T follicular helper cell (primary cell): Measurements from ENCODE around the gene BMERB1.
"Not testable (repeated sequence)": the region's sequence is repeated elsewhere in the genome, so short reads cannot be mapped to it uniquely, and the experiment has no call there.

ENCODE experiments used
- DNase-seq: peaks from one replicate; pipeline ENCODE4 v3.0.0-alpha.2; 2020; ENCODE audit warnings: low read depth

BMERB1 gene

GRCh38 chr16:15559176-15559575, 124.8 kb downstream of the BMERB1 start:
- DNase-seq, result no peak

- DNase-seq, result no peak
Observed at GRCh38 chr16:15564604-15565339, 130.4 kb downstream of the BMERB1 start.

- DNase-seq, result no peak
Observed at GRCh38 chr16:15566095-15566494, 131.7 kb downstream of the BMERB1 start.

GRCh38 chr16:15567823-15568222, 133.4 kb downstream of the BMERB1 start:
- no peak for DNase-seq

- not testable (repeated sequence) for DNase-seq
Observed at GRCh38 chr16:15570666-15571065, 136.3 kb downstream of the BMERB1 start.

GRCh38 chr16:15571557-15571956, 137.2 kb downstream of the BMERB1 start:
- no peak for DNase-seq

GRCh38 chr16:15572329-15573001, 138.1 kb downstream of the BMERB1 start:
- DNase-seq, result no peak

- no peak for DNase-seq
Observed at GRCh38 chr16:15573274-15573895, 139.0 kb downstream of the BMERB1 start.

GRCh38 chr16:15573896-15574613, 139.7 kb downstream of the BMERB1 start:
- not testable (repeated sequence) for DNase-seq

- no peak for DNase-seq
Observed at GRCh38 chr16:15574614-15574948, 140.2 kb downstream of the BMERB1 start.

GRCh38 chr16:15575293-15576049, 141.1 kb downstream of the BMERB1 start:
- no peak for DNase-seq

GRCh38 chr16:15576960-15577958, 142.9 kb downstream of the BMERB1 start:
- DNase-seq, result no peak

- DNase-seq, result no peak
Observed at GRCh38 chr16:15578824-15579223, 144.4 kb downstream of the BMERB1 start.

- no peak for DNase-seq
Observed at GRCh38 chr16:15581127-15581815, 146.9 kb downstream of the BMERB1 start.

GRCh38 chr16:15583526-15583925, 149.1 kb downstream of the BMERB1 start:
- no peak for DNase-seq

GRCh38 chr16:15585956-15586355, 151.6 kb downstream of the BMERB1 start:
- DNase-seq, result no peak

GRCh38 chr16:15586716-15587115, 152.3 kb downstream of the BMERB1 start:
- DNase-seq, result no peak

GRCh38 chr16:15587152-15587825, 152.9 kb downstream of the BMERB1 start:
- no peak for DNase-seq

- no peak for DNase-seq
Observed at GRCh38 chr16:15592324-15592723, 157.9 kb downstream of the BMERB1 start.
